Spleen (tissue), 7 donors: ENCODE results near the gene TAF8.

ENCODE experiments used
- POLR2AphosphoS5 ChIP-seq, 3 donors: sonication (generic); formaldehyde crosslinking; IDR thresholded peaks; one replicate each; pipeline ENCODE4 v1.5.1; 2017; ENCODE audit warnings: antibody characterized with exemption in 3 of 3
- TF ChIP-seq, protein P1 (sequence below), 11 experiments: fragments of 200-600 bp in 7 of 11; fragments of 450-650 bp in 4 of 11; sonication (generic) in 4 of 11; IDR thresholded peaks in 8 of 11; conservative IDR thresholded peaks in 3 of 11; 1 replicate in 7 of 11; 2 replicates in 4 of 11; pipeline versions ENCODE4 v1.4.0 to v1.8.0; 2016 to 2021; ENCODE audit warnings: antibody characterized with exemption in 11 of 11, inconsistent platforms in 4 of 11, mild to moderate bottlenecking in 1 of 11
- donor health status: DM: no; HTN: no; CAD: no; lungs with moderate emphysema.
- donor health status: DM: no; HTN: no; CAD: no.
- donor health status: DM: no; HTN: no; CAD: no.

DNA sequence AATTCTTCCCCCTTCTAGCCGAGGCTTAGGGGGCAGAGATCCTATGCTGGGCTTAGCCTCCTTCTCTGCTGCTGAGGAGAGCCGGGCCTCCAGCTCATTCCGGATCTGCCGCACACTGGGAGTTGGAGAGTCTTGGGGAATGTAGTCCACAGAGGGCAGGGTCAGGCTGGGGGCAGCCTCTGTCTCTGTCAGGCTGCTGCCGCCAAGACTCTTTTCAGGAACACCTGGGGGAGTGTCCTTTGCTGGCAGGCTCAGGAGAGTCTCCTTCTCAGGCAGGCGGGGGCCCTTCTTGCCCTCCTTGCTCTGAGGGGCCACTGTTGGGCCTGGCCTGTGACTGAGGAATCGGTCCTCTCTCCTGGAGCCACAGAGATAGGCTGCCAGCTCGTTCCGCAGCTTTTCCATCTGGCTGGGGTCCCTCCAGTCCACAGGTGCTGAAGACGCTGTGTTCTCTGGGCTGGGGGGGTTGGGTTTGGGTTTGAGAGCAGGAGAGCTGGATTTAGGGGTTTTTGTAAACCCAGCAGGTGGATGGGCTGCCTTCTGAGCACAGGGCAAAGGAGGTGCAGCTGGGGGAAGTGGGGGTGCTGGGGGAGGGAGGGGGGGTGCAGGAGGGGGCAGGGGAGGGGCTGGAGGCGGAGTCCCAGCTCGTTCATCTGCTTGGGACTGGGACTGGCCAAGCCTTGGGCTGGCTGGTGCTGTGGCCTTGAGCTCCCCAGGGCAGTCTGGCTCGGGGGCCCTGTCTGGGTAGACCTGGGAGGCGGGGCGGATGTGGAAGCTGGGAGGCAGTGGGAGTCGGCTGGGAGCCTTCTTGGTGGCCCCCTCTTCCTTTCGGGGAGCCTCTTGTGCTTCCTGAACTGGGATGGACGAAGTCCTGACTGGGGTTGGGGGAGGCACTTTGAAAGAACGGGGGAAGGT, 56.0 kb downstream of the TAF8 start:
- TF ChIP-seq, protein P1, sequence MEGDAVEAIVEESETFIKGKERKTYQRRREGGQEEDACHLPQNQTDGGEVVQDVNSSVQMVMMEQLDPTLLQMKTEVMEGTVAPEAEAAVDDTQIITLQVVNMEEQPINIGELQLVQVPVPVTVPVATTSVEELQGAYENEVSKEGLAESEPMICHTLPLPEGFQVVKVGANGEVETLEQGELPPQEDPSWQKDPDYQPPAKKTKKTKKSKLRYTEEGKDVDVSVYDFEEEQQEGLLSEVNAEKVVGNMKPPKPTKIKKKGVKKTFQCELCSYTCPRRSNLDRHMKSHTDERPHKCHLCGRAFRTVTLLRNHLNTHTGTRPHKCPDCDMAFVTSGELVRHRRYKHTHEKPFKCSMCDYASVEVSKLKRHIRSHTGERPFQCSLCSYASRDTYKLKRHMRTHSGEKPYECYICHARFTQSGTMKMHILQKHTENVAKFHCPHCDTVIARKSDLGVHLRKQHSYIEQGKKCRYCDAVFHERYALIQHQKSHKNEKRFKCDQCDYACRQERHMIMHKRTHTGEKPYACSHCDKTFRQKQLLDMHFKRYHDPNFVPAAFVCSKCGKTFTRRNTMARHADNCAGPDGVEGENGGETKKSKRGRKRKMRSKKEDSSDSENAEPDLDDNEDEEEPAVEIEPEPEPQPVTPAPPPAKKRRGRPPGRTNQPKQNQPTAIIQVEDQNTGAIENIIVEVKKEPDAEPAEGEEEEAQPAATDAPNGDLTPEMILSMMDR (IDR thresholded peaks at IDR 0.05 in 8 of 11, conservative IDR thresholded peaks at IDR 0.05 in 3 of 11) = no peak
- TF ChIP-seq POLR2AphosphoS5 (IDR thresholded peaks at IDR 0.05) = no peak
